ENCODE measurements around the gene ST6GALNAC5. TPM values are rescaled to one million over a fixed set of nuclear protein-coding genes. Genes with fewer than 3 reads are reported as not detected.
A peak's percentile ranks its signal among the peaks of the same experiment; 100 is the strongest.

The ST6GALNAC5 gene
- total RNA-seq, 1 experiment from 2014 or later: not detected

- H3K9me2 ChIP-seq (replicated peaks; ENCODE audit: insufficient read depth, low read length): no peaks in the 10 kb centered on the region
- no peak overlapping the region for H3K4me3 ChIP-seq (ENCODE audit: low read length)
- H3K9me3 ChIP-seq (ENCODE audit: low read length): no peaks in the 10 kb centered on the region
- H4K20me1 ChIP-seq (ENCODE audit: insufficient read depth, low read depth, low read length): no peaks in the 10 kb centered on the region
- no peaks in the 10 kb centered on the region for H3K4me1 ChIP-seq (ENCODE audit: low read length)
- H3K36me3 ChIP-seq (ENCODE audit: insufficient read depth, low read length): no peaks in the 10 kb centered on the region
- no peak overlapping the region for H3K9ac ChIP-seq (ENCODE audit: low read length)
- H3K27me3 ChIP-seq (ENCODE audit: low read length): no peaks in the 10 kb centered on the region
- no peaks in the 10 kb centered on the region for H3K79me2 ChIP-seq (ENCODE audit: low read length)
- H3K4me2 ChIP-seq (ENCODE audit: low read depth, low read length, poor library complexity, severe bottlenecking): no peak overlapping the region
- no peak overlapping the region for H2AFZ ChIP-seq (ENCODE audit: low read length)
- H3K27ac ChIP-seq (ENCODE audit: low read length): no peak overlapping the region
- no peak for DNase-seq
Measured at GRCh38 chr1:77026135-77026534, 158.9 kb downstream of the ST6GALNAC5 start.

- H4K20me1 ChIP-seq (ENCODE audit: insufficient read depth, low read depth, low read length): no peaks in the 10 kb centered on the region
- H3K4me3 ChIP-seq (ENCODE audit: low read length): no peak overlapping the region
- H3K9ac ChIP-seq (ENCODE audit: low read length): no peak overlapping the region
- H3K27ac ChIP-seq (ENCODE audit: low read length): no peak overlapping the region
- no peaks in the 10 kb centered on the region for H3K9me3 ChIP-seq (ENCODE audit: low read length)
- no peak overlapping the region for H2AFZ ChIP-seq (ENCODE audit: low read length)
- no peaks in the 10 kb centered on the region for H3K36me3 ChIP-seq (ENCODE audit: insufficient read depth, low read length)
- no peaks in the 10 kb centered on the region for H3K4me1 ChIP-seq (ENCODE audit: low read length)
- no peak overlapping the region for H3K4me2 ChIP-seq (ENCODE audit: low read depth, low read length, poor library complexity, severe bottlenecking)
- no peaks in the 10 kb centered on the region for H3K9me2 ChIP-seq (replicated peaks; ENCODE audit: insufficient read depth, low read length)
- no peak for DNase-seq
- H3K27me3 ChIP-seq (ENCODE audit: low read length): no peaks in the 10 kb centered on the region
- no peaks in the 10 kb centered on the region for H3K79me2 ChIP-seq (ENCODE audit: low read length)
Measured at GRCh38 chr1:77026640-77027039, 159.4 kb downstream of the ST6GALNAC5 start.

- Histone ChIP-seq H3K9me2 (replicated peaks; ENCODE audit: insufficient read depth, low read length) (no peaks in the 10 kb centered on the region), H3K4me1 (ENCODE audit: low read length) (no peaks in the 10 kb centered on the region), H2AFZ (ENCODE audit: low read length) (no peak overlapping the region), H3K27me3 (ENCODE audit: low read length) (no peaks in the 10 kb centered on the region), H3K4me2 (ENCODE audit: low read depth, low read length, poor library complexity, severe bottlenecking) (no peak overlapping the region), H3K36me3 (ENCODE audit: insufficient read depth, low read length) (no peaks in the 10 kb centered on the region), H3K27ac (ENCODE audit: low read length) (no peak overlapping the region), H3K9ac (ENCODE audit: low read length) (no peak overlapping the region), H3K4me3 (ENCODE audit: low read length) (no peak overlapping the region), H3K79me2 (ENCODE audit: low read length) (no peaks in the 10 kb centered on the region), H3K9me3 (ENCODE audit: low read length) (no peaks in the 10 kb centered on the region), H4K20me1 (ENCODE audit: insufficient read depth, low read depth, low read length) (no peaks in the 10 kb centered on the region)
- DNase-seq: no peak
Measured at GRCh38 chr1:77027847-77028246, 160.6 kb downstream of the ST6GALNAC5 start.

GRCh38 chr1:77030401-77031105, 163.3 kb downstream of the ST6GALNAC5 start:
- H3K4me3 ChIP-seq (ENCODE audit: low read length): no peak overlapping the region
- H3K9me2 ChIP-seq (replicated peaks; ENCODE audit: insufficient read depth, low read length): no peaks in the 10 kb centered on the region
- no peaks in the 10 kb centered on the region for H3K36me3 ChIP-seq (ENCODE audit: insufficient read depth, low read length)

GRCh38 chr1:77031106-77031662, 163.9 kb downstream of the ST6GALNAC5 start:
- Histone ChIP-seq H3K9me2 (replicated peaks; ENCODE audit: insufficient read depth, low read length) (no peaks in the 10 kb centered on the region), H3K27ac (ENCODE audit: low read length) (no peak overlapping the region), H3K9me3 (ENCODE audit: low read length) (no peaks in the 10 kb centered on the region), H4K20me1 (ENCODE audit: insufficient read depth, low read depth, low read length) (no peaks in the 10 kb centered on the region), H3K4me2 (ENCODE audit: low read depth, low read length, poor library complexity, severe bottlenecking) (no peak overlapping the region), H3K36me3 (ENCODE audit: insufficient read depth, low read length) (no peaks in the 10 kb centered on the region), H3K27me3 (ENCODE audit: low read length) (no peaks in the 10 kb centered on the region), H3K4me1 (ENCODE audit: low read length) (no peaks in the 10 kb centered on the region), H3K79me2 (ENCODE audit: low read length) (no peaks in the 10 kb centered on the region), H3K4me3 (ENCODE audit: low read length) (no peak overlapping the region), H2AFZ (ENCODE audit: low read length) (no peak overlapping the region), H3K9ac (ENCODE audit: low read length) (no peak overlapping the region)
- no peak for DNase-seq

More at GRCh38 chr1:77030401-77031105, 163.3 kb downstream of the ST6GALNAC5 start:
- Histone ChIP-seq H3K27me3 (ENCODE audit: low read length) (no peaks in the 10 kb centered on the region), H3K9me3 (ENCODE audit: low read length) (no peaks in the 10 kb centered on the region), H3K9ac (ENCODE audit: low read length) (no peak overlapping the region), H3K4me1 (ENCODE audit: low read length) (no peaks in the 10 kb centered on the region), H3K4me2 (ENCODE audit: low read depth, low read length, poor library complexity, severe bottlenecking) (no peak overlapping the region), H3K79me2 (ENCODE audit: low read length) (no peaks in the 10 kb centered on the region), H4K20me1 (ENCODE audit: insufficient read depth, low read depth, low read length) (no peaks in the 10 kb centered on the region), H3K27ac (ENCODE audit: low read length) (no peak overlapping the region), H2AFZ (ENCODE audit: low read length) (no peak overlapping the region)
- no peak for DNase-seq

- Histone ChIP-seq H3K9me2 (replicated peaks; ENCODE audit: insufficient read depth, low read length) (no peaks in the 10 kb centered on the region), H4K20me1 (ENCODE audit: insufficient read depth, low read depth, low read length) (no peaks in the 10 kb centered on the region), H3K27me3 (ENCODE audit: low read length) (no peaks in the 10 kb centered on the region), H3K79me2 (ENCODE audit: low read length) (no peaks in the 10 kb centered on the region), H3K4me1 (ENCODE audit: low read length) (no peaks in the 10 kb centered on the region), H3K4me3 (ENCODE audit: low read length) (no peak overlapping the region), H3K27ac (ENCODE audit: low read length) (no peak overlapping the region), H3K36me3 (ENCODE audit: insufficient read depth, low read length) (no peaks in the 10 kb centered on the region), H3K9ac (ENCODE audit: low read length) (no peak overlapping the region), H3K4me2 (ENCODE audit: low read depth, low read length, poor library complexity, severe bottlenecking) (no peak overlapping the region), H2AFZ (ENCODE audit: low read length) (no peak overlapping the region), H3K9me3 (ENCODE audit: low read length) (no peaks in the 10 kb centered on the region)
- peak; percentile 72 for DNase-seq
Measured at GRCh38 chr1:77036560-77036959, 169.3 kb downstream of the ST6GALNAC5 start.

GRCh38 chr1:77037038-77037437, 169.8 kb downstream of the ST6GALNAC5 start:
- no peak overlapping the region for H3K4me3 ChIP-seq (ENCODE audit: low read length)
- H4K20me1 ChIP-seq (ENCODE audit: insufficient read depth, low read depth, low read length): no peaks in the 10 kb centered on the region
- H3K9me3 ChIP-seq (ENCODE audit: low read length): no peaks in the 10 kb centered on the region
- no peak overlapping the region for H3K9ac ChIP-seq (ENCODE audit: low read length)
- DNase-seq: no peak
- no peaks in the 10 kb centered on the region for H3K36me3 ChIP-seq (ENCODE audit: insufficient read depth, low read length)
- H3K27me3 ChIP-seq (ENCODE audit: low read length): no peaks in the 10 kb centered on the region
- no peak overlapping the region for H3K4me2 ChIP-seq (ENCODE audit: low read depth, low read length, poor library complexity, severe bottlenecking)
- H3K27ac ChIP-seq (ENCODE audit: low read length): no peak overlapping the region
- H3K9me2 ChIP-seq (replicated peaks; ENCODE audit: insufficient read depth, low read length): no peaks in the 10 kb centered on the region
- H3K4me1 ChIP-seq (ENCODE audit: low read length): no peaks in the 10 kb centered on the region
- H2AFZ ChIP-seq (ENCODE audit: low read length): no peak overlapping the region
- no peaks in the 10 kb centered on the region for H3K79me2 ChIP-seq (ENCODE audit: low read length)

GRCh38 chr1:77038000-77038399, 170.7 kb downstream of the ST6GALNAC5 start:
- H3K27ac ChIP-seq (ENCODE audit: low read length): no peak overlapping the region

More at GRCh38 chr1:77038000-77038399, 170.7 kb downstream of the ST6GALNAC5 start:
- Histone ChIP-seq H3K36me3 (ENCODE audit: insufficient read depth, low read length) (no peaks in the 10 kb centered on the region), H3K79me2 (ENCODE audit: low read length) (no peaks in the 10 kb centered on the region), H3K27me3 (ENCODE audit: low read length) (no peaks in the 10 kb centered on the region), H3K4me2 (ENCODE audit: low read depth, low read length, poor library complexity, severe bottlenecking) (no peak overlapping the region), H3K9me2 (replicated peaks; ENCODE audit: insufficient read depth, low read length) (no peaks in the 10 kb centered on the region), H3K4me3 (ENCODE audit: low read length) (no peak overlapping the region), H3K4me1 (ENCODE audit: low read length) (no peaks in the 10 kb centered on the region), H3K9ac (ENCODE audit: low read length) (no peak overlapping the region), H3K9me3 (ENCODE audit: low read length) (no peaks in the 10 kb centered on the region), H2AFZ (ENCODE audit: low read length) (no peak overlapping the region), H4K20me1 (ENCODE audit: insufficient read depth, low read depth, low read length) (no peaks in the 10 kb centered on the region)
- no peak for DNase-seq
